ENCODE results near the gene CCL21.

CCL21 gene

DNA sequence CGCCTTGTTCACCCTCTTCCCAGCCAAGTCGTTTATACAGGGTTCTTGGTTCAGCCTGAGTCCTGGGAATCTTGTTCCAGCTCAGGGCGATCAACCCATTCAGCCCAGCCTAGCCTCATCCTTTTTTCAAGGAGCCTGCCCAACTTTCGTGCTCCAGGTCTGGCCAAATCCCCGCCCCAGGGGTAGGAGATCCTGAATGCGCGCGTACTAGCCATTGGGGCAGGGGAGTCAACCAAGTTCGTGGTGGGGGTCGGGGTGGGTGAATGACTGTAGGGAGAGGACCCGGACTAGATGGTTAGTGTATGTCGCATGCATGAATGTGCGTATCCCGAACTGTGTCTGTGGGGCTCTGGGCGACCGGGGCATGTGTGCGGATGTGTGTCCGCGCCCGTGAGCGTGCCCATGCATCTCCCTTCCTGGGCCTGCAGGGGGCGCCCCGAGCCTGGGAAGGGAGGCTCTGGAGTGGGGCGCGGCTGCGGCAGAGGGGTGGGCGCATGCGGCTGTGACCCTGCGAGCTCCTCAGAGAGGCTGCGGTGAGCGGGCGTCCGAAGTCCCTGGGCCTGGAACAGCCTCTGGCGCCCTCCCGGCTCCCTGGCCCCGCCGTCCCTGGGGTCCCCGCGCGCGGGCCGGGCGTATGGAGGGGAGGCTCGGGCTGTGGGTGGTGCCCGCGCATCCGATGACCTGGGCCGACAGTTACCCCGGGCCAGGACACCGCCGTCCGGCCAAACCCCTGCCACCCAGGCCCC lies 8.7 kb downstream of the CCL21 start (continued):
- TF ChIP-seq ZNF629 (tag by site-specific recombination; IDR thresholded peaks at IDR 0.05): no peak
- 0 out of 2 replicates have a peak, but pooled peaks have one; percentile 23 for TF ChIP-seq ZNF600 (tag by site-specific recombination; IDR thresholded peaks at IDR 0.05)
- no peak for TF ChIP-seq ZNF670 (tag by site-specific recombination; IDR thresholded peaks at IDR 0.05; ENCODE audit: low read depth)
- peak; percentile 30; the same call in 1 of the 2 replicates for TF ChIP-seq KLF1 (tag by site-specific recombination; IDR thresholded peaks at IDR 0.05)
- peak; percentile 44; the same call in 1 of the 2 replicates for TF ChIP-seq KLF8 (tag by site-specific recombination; IDR thresholded peaks at IDR 0.05)
- TF ChIP-seq ZNF169 (tag by site-specific recombination; IDR thresholded peaks at IDR 0.05): no peak
- TF ChIP-seq ZNF660 (tag by site-specific recombination; IDR thresholded peaks at IDR 0.05): peak; percentile 58; the same call in 1 of the 2 replicates
- TF ChIP-seq, protein P1, sequence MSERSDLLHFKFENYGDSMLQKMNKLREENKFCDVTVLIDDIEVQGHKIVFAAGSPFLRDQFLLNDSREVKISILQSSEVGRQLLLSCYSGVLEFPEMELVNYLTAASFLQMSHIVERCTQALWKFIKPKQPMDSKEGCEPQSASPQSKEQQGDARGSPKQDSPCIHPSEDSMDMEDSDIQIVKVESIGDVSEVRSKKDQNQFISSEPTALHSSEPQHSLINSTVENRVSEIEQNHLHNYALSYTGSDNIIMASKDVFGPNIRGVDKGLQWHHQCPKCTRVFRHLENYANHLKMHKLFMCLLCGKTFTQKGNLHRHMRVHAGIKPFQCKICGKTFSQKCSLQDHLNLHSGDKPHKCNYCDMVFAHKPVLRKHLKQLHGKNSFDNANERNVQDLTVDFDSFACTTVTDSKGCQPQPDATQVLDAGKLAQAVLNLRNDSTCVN (tag by site-specific recombination; optimal IDR thresholded peaks at IDR 0.05): peak; percentile 87
- TF ChIP-seq ZNF2 (tag by site-specific recombination; IDR thresholded peaks at IDR 0.05): peak; percentile 58; the same call in 1 of the 2 replicates
- TF ChIP-seq ZNF521 (tag by site-specific recombination; IDR thresholded peaks at IDR 0.05): no peak
- peak; percentile 55; the same call in 1 of the 2 replicates for TF ChIP-seq KLF7 (tag by site-specific recombination; IDR thresholded peaks at IDR 0.05; ENCODE audit: borderline replicate concordance)
- TF ChIP-seq ZNF654 (tag by site-specific recombination; IDR thresholded peaks at IDR 0.05; ENCODE audit: low read depth): 0 out of 2 replicates have a peak, but pooled peaks have one; percentile 34
- peak; percentile 45 for TF ChIP-seq ZFHX2 (tag by site-specific recombination; conservative IDR thresholded peaks at IDR 0.05)
- peak; percentile 48; the same call in 1 of the 2 replicates for TF ChIP-seq ZBTB48 (tag by site-specific recombination; IDR thresholded peaks at IDR 0.05)
- TF ChIP-seq ZBTB8A (tag by site-specific recombination; IDR thresholded peaks at IDR 0.05): peak; percentile 77
- no peak for TF ChIP-seq ZBTB20 (tag by site-specific recombination; IDR thresholded peaks at IDR 0.05)
- TF ChIP-seq ZNF830 (tag by site-specific recombination; IDR thresholded peaks at IDR 0.05; ENCODE audit: low read depth): no peak
- TF ChIP-seq, protein P2, sequence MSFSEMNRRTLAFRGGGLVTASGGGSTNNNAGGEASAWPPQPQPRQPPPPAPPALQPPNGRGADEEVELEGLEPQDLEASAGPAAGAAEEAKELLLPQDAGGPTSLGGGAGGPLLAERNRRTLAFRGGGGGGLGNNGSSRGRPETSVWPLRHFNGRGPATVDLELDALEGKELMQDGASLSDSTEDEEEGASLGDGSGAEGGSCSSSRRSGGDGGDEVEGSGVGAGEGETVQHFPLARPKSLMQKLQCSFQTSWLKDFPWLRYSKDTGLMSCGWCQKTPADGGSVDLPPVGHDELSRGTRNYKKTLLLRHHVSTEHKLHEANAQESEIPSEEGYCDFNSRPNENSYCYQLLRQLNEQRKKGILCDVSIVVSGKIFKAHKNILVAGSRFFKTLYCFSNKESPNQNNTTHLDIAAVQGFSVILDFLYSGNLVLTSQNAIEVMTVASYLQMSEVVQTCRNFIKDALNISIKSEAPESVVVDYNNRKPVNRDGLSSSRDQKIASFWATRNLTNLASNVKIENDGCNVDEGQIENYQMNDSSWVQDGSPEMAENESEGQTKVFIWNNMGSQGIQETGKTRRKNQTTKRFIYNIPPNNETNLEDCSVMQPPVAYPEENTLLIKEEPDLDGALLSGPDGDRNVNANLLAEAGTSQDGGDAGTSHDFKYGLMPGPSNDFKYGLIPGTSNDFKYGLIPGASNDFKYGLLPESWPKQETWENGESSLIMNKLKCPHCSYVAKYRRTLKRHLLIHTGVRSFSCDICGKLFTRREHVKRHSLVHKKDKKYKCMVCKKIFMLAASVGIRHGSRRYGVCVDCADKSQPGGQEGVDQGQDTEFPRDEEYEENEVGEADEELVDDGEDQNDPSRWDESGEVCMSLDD (tag by site-specific recombination; IDR thresholded peaks at IDR 0.05): peak; percentile 56; the same call in 1 of the 2 replicates
- no peak for TF ChIP-seq WT1 (tag by site-specific recombination; IDR thresholded peaks at IDR 0.05)
- TF ChIP-seq, protein P3, sequence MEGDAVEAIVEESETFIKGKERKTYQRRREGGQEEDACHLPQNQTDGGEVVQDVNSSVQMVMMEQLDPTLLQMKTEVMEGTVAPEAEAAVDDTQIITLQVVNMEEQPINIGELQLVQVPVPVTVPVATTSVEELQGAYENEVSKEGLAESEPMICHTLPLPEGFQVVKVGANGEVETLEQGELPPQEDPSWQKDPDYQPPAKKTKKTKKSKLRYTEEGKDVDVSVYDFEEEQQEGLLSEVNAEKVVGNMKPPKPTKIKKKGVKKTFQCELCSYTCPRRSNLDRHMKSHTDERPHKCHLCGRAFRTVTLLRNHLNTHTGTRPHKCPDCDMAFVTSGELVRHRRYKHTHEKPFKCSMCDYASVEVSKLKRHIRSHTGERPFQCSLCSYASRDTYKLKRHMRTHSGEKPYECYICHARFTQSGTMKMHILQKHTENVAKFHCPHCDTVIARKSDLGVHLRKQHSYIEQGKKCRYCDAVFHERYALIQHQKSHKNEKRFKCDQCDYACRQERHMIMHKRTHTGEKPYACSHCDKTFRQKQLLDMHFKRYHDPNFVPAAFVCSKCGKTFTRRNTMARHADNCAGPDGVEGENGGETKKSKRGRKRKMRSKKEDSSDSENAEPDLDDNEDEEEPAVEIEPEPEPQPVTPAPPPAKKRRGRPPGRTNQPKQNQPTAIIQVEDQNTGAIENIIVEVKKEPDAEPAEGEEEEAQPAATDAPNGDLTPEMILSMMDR (tag by site-specific recombination; IDR thresholded peaks at IDR 0.05): peak; percentile 87
- no peak for TF ChIP-seq SP7 (tag by site-specific recombination; IDR thresholded peaks at IDR 0.05)
- no peak for TF ChIP-seq ZNF560 (tag by site-specific recombination; IDR thresholded peaks at IDR 0.05; ENCODE audit: borderline replicate concordance)
- TF ChIP-seq GLIS2 (tag by site-specific recombination; IDR thresholded peaks at IDR 0.05): peak; percentile 12; the same call in 1 of the 2 replicates
- TF ChIP-seq ZNF341 (tag by site-specific recombination; IDR thresholded peaks at IDR 0.05; ENCODE audit: low read depth): peak; percentile 43; the same call in 1 of the 2 replicates
- TF ChIP-seq, protein P4, sequence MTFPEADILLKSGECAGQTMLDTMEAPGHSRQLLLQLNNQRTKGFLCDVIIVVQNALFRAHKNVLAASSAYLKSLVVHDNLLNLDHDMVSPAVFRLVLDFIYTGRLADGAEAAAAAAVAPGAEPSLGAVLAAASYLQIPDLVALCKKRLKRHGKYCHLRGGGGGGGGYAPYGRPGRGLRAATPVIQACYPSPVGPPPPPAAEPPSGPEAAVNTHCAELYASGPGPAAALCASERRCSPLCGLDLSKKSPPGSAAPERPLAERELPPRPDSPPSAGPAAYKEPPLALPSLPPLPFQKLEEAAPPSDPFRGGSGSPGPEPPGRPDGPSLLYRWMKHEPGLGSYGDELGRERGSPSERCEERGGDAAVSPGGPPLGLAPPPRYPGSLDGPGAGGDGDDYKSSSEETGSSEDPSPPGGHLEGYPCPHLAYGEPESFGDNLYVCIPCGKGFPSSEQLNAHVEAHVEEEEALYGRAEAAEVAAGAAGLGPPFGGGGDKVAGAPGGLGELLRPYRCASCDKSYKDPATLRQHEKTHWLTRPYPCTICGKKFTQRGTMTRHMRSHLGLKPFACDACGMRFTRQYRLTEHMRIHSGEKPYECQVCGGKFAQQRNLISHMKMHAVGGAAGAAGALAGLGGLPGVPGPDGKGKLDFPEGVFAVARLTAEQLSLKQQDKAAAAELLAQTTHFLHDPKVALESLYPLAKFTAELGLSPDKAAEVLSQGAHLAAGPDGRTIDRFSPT (tag by site-specific recombination; IDR thresholded peaks at IDR 0.05): no peak
- no peak for TF ChIP-seq ZNF292 (tag by site-specific recombination; IDR thresholded peaks at IDR 0.05; ENCODE audit: borderline replicate concordance, low read depth)
